IMR-90 (cell line): ENCODE data around the gene PITPNC1. TPM values are rescaled to one million over a fixed set of nuclear protein-coding genes. Genes with fewer than 3 reads are reported as not detected.

Experiments
- ATAC-seq: fragments of 200-7000 bp; cut with Tn5 transposase; 2 replicates; pipeline ENCODE4 v1.9.1; 2020; ENCODE audit warnings: low read depth, mild to moderate bottlenecking, moderate library complexity
- BruUV-seq: library from RNA; stranded (reverse); fragments of 400-500 nt; replicated peaks from 2 replicates; lab custom pipeline; 2021; lab: Mats Ljungman, UMichigan
- CTCF ChIA-PET: fragments of 300-600 bp; formaldehyde crosslinking; extraction: SDS; loops from one replicate; lab custom pipeline; 2021; ENCODE audit warnings: antibody characterized with exemption; lab: Yijun Ruan, JAX
- POLR2A ChIA-PET: fragments of 300-600 bp; sonication (Branson Sonifier 250); formaldehyde crosslinking; loops from one replicate; lab custom pipeline; 2022; ENCODE audit warnings: antibody characterized with exemption; ENCODE audit not compliant: unreplicated experiment; lab: Charles Lee
- DNase-seq: peaks from one replicate; pipeline ENCODE4 v3.0.0; 2013
- H2AFZ ChIP-seq: replicated peaks from 2 replicates; pipeline ENCODE3; 2013; ENCODE audit warnings: low read length, mild to moderate bottlenecking; ENCODE audit not compliant: poor library complexity
- H2AK5ac ChIP-seq: 2 replicates; pipeline ENCODE4 v1.6.1; 2013; ENCODE audit warnings: low read depth, low read length, inconsistent platforms
- H2AK9ac ChIP-seq: replicated peaks from 2 replicates; pipeline ENCODE3; 2013; ENCODE audit warnings: mild to moderate bottlenecking, low read depth, low read length, moderate library complexity; ENCODE audit not compliant: poor library complexity
- H2BK120ac ChIP-seq: 2 replicates; pipeline ENCODE4 v1.6.1; 2013; ENCODE audit warnings: low read depth, low read length, inconsistent platforms
- H2BK15ac ChIP-seq: 3 replicates; pipeline ENCODE4 v1.6.1; 2013; ENCODE audit warnings: low read depth, low read length, inconsistent platforms
- H2BK20ac ChIP-seq: 2 replicates; pipeline ENCODE4 v1.6.1; 2013; ENCODE audit warnings: low read depth, mild to moderate bottlenecking, inconsistent platforms, low read length, moderate library complexity
- H2BK5ac ChIP-seq: 2 replicates; pipeline ENCODE4 v1.6.1; 2013; ENCODE audit warnings: mild to moderate bottlenecking, low read depth, low read length, inconsistent platforms; ENCODE audit not compliant: poor library complexity, severe bottlenecking
- H3K14ac ChIP-seq: replicated peaks from 2 replicates; pipeline ENCODE4 v1.6.1; 2013; ENCODE audit warnings: low read depth, low read length, inconsistent platforms
- H3K18ac ChIP-seq: 2 replicates; pipeline ENCODE4 v1.6.1; 2013; ENCODE audit warnings: low read depth, low read length, control low read depth
- H3K23ac ChIP-seq: 2 replicates; pipeline ENCODE4 v1.6.1; 2013; ENCODE audit warnings: low read depth, low read length, inconsistent platforms
- H3K27ac ChIP-seq: 2 replicates; pipeline ENCODE4 v1.5.1; 2013; ENCODE audit warnings: mild to moderate bottlenecking, control low read depth, low read length; ENCODE audit not compliant: insufficient read depth
- H3K27me3 ChIP-seq: 2 replicates; pipeline ENCODE4 v1.6.1; 2013; ENCODE audit warnings: low read length; ENCODE audit not compliant: control insufficient read depth, insufficient read depth
- H3K36me3 ChIP-seq: 2 replicates; pipeline ENCODE4 v1.6.1; 2013; ENCODE audit warnings: low read length, mixed read lengths; ENCODE audit not compliant: control insufficient read depth, insufficient read depth
- H3K4ac ChIP-seq: 2 replicates; pipeline ENCODE4 v1.6.1; 2013; ENCODE audit warnings: low read depth, low read length, inconsistent platforms
- H3K4me1 ChIP-seq: 2 replicates; pipeline ENCODE4 v1.6.1; 2013; ENCODE audit warnings: low read length, mixed read lengths; ENCODE audit not compliant: control insufficient read depth, insufficient read depth
- H3K4me2 ChIP-seq: 2 replicates; pipeline ENCODE4 v1.6.1; 2013; ENCODE audit warnings: low read depth, mild to moderate bottlenecking, control low read depth, low read length, moderate library complexity
- H3K4me3 ChIP-seq: 2 replicates; pipeline ENCODE4 v1.5.1; 2013; ENCODE audit warnings: low read depth, mild to moderate bottlenecking, control low read depth, low read length, moderate library complexity; ENCODE audit not compliant: insufficient read depth
- H3K56ac ChIP-seq: 2 replicates; pipeline ENCODE4 v1.6.1; 2013; ENCODE audit warnings: low read length, inconsistent platforms; ENCODE audit not compliant: insufficient read depth; ENCODE audit errors: extremely low read depth
- H3K79me1 ChIP-seq, 2 experiments: 2 replicates each; pipeline ENCODE4 v1.6.1; 2013; ENCODE audit warnings: low read length in 2 of 2, inconsistent platforms in 1 of 2, low read depth in 1 of 2
- H3K9ac ChIP-seq: 2 replicates; pipeline ENCODE4 v1.6.1; 2013; ENCODE audit warnings: low read depth, low read length, control low read depth
- H3K9me1 ChIP-seq: 2 replicates; pipeline ENCODE4 v1.6.1; 2013; ENCODE audit warnings: low read length, inconsistent platforms; ENCODE audit not compliant: insufficient read depth
- H3K9me3 ChIP-seq: 2 replicates; pipeline ENCODE4 v1.6.1; 2013; ENCODE audit warnings: low read length; ENCODE audit not compliant: control insufficient read depth, insufficient read depth
- H4K20me1 ChIP-seq: 2 replicates; pipeline ENCODE4 v1.6.1; 2013; ENCODE audit warnings: low read length, inconsistent platforms; ENCODE audit not compliant: insufficient read depth
- H4K5ac ChIP-seq: 2 replicates; pipeline ENCODE4 v1.6.1; 2013; ENCODE audit warnings: mild to moderate bottlenecking, low read depth, low read length, control low read depth
- H4K8ac ChIP-seq, 2 experiments: 2 replicates each; pipeline ENCODE4 v1.6.1; 2013; ENCODE audit warnings: low read depth in 2 of 2, low read length in 2 of 2, control low read depth in 1 of 2, inconsistent platforms in 1 of 2
- H4K91ac ChIP-seq: 2 replicates; pipeline ENCODE4 v1.6.1; 2013; ENCODE audit warnings: low read depth, low read length, inconsistent platforms; ENCODE audit not compliant: insufficient read depth
- WGBS, 2 experiments: methylation state at CpG; one replicate each; pipeline versions ENCODE4 v1.1.5 to v1.1.7; 2013; ENCODE audit warnings: missing lambda C conversion rate in 2 of 2; ENCODE audit not compliant: insufficient read length in 1 of 2; ENCODE audit errors: extremely low coverage in 2 of 2; 5-methylcytosine and 5-hydroxymethylcytosine counted together
- dilution Hi-C: fragments of 300-500 bp; cut with HindIII; formaldehyde crosslinking; loops from one replicate; pipeline ENCODE4 v1.14.3; 2018; ENCODE audit warnings: low sequenced_read_pairs; ENCODE audit not compliant: unreplicated experiment
- in situ Hi-C: fragments of 300-500 bp; cut with MboI; formaldehyde crosslinking; loops from 3 replicates; pipeline ENCODE4 v1.14.3; 2019; ENCODE audit warnings: low sequenced_read_pairs, inconsistent platforms, mixed read lengths
- intact Hi-C: fragments of 100-400 bp; cut with micrococcal nuclease; formaldehyde crosslinking; loops from 2 replicates; pipeline ENCODE4 v1.10.0; 2022
- polyA plus RNA-seq, 3 experiments: library from polyadenylated mRNA; depleted of rRNA; stranded (reverse); fragments of >200 nt; gene quantifications; 2 replicates each; pipeline ENCODE4 v1.2.3, GENCODE V29; 2012; ENCODE audit warnings: low replicate concordance in 1 of 3
- total RNA-seq: library from RNA; depleted of rRNA; stranded (reverse); fragments of >200 nt; gene quantifications from 2 replicates; pipeline ENCODE4 v1.2.3, GENCODE V29; 2012
- TF ChIP-seq, protein P1 (sequence below): fragments of 150-350 bp; IDR thresholded peaks from 2 replicates; pipeline ENCODE4 v1.6.1; 2017; ENCODE audit warnings: mild to moderate bottlenecking, antibody characterized with exemption, low read length, low read depth
- TF ChIP-seq, protein P2 (sequence below): conservative IDR thresholded peaks from 2 replicates; pipeline ENCODE4 v1.5.1; 2012; ENCODE audit warnings: mild to moderate bottlenecking, low read depth, low read length, improper control_type of control experiment

The PITPNC1 gene
- total and polyA plus RNA-seq, 2 of the 4 experiments (the other 2 are of a cell fraction) = 4.1 TPM

- no peaks in the 10 kb centered on the region for H4K20me1 ChIP-seq
- no peak overlapping the region for H2BK20ac ChIP-seq
- BruUV-seq = no TSS peak
- no peak overlapping the region for H4K5ac ChIP-seq
- ATAC-seq = no peak
- H2BK5ac ChIP-seq = no peak overlapping the region
- no peaks in the 10 kb centered on the region for H3K36me3 ChIP-seq
- no peak overlapping the region for H2AFZ ChIP-seq
- intact Hi-C loops = no loop called here
- H3K4me3 ChIP-seq = no peak overlapping the region
- CTCF ChIA-PET = no interaction called here
- H3K9me3 ChIP-seq = no peaks in the 10 kb centered on the region
- POLR2A ChIA-PET = no interaction called here
- no peak overlapping the region for H2AK9ac ChIP-seq
- no peak overlapping the region for H3K4me2 ChIP-seq
- H3K14ac ChIP-seq = no peak overlapping the region
- no peak overlapping the region for H4K8ac ChIP-seq
- no peak overlapping the region for H3K27ac ChIP-seq
- no peak overlapping the region for H2BK120ac ChIP-seq
- H3K9me1 ChIP-seq = 0 out of 2 replicates have a peak, but pooled peaks cover 3% of the 10 kb centered on the region
- TF ChIP-seq, protein P1, sequence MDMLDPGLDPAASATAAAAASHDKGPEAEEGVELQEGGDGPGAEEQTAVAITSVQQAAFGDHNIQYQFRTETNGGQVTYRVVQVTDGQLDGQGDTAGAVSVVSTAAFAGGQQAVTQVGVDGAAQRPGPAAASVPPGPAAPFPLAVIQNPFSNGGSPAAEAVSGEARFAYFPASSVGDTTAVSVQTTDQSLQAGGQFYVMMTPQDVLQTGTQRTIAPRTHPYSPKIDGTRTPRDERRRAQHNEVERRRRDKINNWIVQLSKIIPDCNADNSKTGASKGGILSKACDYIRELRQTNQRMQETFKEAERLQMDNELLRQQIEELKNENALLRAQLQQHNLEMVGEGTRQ = no peak
- TF ChIP-seq, protein P2, sequence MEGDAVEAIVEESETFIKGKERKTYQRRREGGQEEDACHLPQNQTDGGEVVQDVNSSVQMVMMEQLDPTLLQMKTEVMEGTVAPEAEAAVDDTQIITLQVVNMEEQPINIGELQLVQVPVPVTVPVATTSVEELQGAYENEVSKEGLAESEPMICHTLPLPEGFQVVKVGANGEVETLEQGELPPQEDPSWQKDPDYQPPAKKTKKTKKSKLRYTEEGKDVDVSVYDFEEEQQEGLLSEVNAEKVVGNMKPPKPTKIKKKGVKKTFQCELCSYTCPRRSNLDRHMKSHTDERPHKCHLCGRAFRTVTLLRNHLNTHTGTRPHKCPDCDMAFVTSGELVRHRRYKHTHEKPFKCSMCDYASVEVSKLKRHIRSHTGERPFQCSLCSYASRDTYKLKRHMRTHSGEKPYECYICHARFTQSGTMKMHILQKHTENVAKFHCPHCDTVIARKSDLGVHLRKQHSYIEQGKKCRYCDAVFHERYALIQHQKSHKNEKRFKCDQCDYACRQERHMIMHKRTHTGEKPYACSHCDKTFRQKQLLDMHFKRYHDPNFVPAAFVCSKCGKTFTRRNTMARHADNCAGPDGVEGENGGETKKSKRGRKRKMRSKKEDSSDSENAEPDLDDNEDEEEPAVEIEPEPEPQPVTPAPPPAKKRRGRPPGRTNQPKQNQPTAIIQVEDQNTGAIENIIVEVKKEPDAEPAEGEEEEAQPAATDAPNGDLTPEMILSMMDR = no peak
- dilution Hi-C loops = no loop called here
- no peak overlapping the region for H3K56ac ChIP-seq
- WGBS, 2 experiments = no CpG with 5 or more reads among the region's 2 CpGs
- no peak overlapping the region for H2BK15ac ChIP-seq
- no peak for DNase-seq
- no peak overlapping the region for H3K9ac ChIP-seq
- H3K27me3 ChIP-seq = no peaks in the 10 kb centered on the region
- no peak overlapping the region for H3K18ac ChIP-seq
- in situ Hi-C loops = no loop called here
- H2AK5ac ChIP-seq = no peak overlapping the region
- no peak overlapping the region for H4K91ac ChIP-seq
- H3K4me1 ChIP-seq = no peaks in the 10 kb centered on the region
- H3K23ac ChIP-seq = no peak overlapping the region
- H3K79me1 ChIP-seq = no peaks in the 10 kb centered on the region; a peak in 2 of 4 replicates
- H3K4ac ChIP-seq = no peak overlapping the region
Measured at GRCh38 chr17:67565068-67565467, 188.0 kb downstream of the PITPNC1 start.
